A549 (cell line): ENCODE measurements around the gene RETREG1.

ENCODE experiments used
- CHD4 ChIP-seq: fragments of 200-600 bp; sonication (generic); IDR thresholded peaks from 2 replicates; pipeline ENCODE4 v1.6.1; 2016; ENCODE audit warnings: antibody characterized with exemption, mild to moderate bottlenecking, borderline replicate concordance
- ESRRA ChIP-seq: fragments of 150-350 bp; IDR thresholded peaks from 2 replicates; pipeline ENCODE4 v1.6.1; 2014; ENCODE audit warnings: mild to moderate bottlenecking, low read length, borderline replicate concordance
- JUN ChIP-seq, 2 experiments: fragments of >200 bp; sonication (Bioruptor Twin); formaldehyde crosslinking; IDR thresholded peaks; 2 replicates in 1 of 2; 3 replicates in 1 of 2; pipeline ENCODE4 v1.6.1; 2016 to 2017
- MAZ ChIP-seq: fragments of 150-350 bp; IDR thresholded peaks from 2 replicates; pipeline ENCODE4 v1.6.1; 2014; ENCODE audit warnings: antibody characterized with exemption, low read depth, low read length, borderline replicate concordance
- PHF8 ChIP-seq: fragments of 200-600 bp; sonication (generic); IDR thresholded peaks from 2 replicates; pipeline ENCODE4 v1.6.1; 2016; ENCODE audit warnings: low read depth, mild to moderate bottlenecking, antibody characterized with exemption, moderate library complexity, borderline replicate concordance
- POLR2A ChIP-seq: IDR thresholded peaks from 2 replicates; pipeline ENCODE4 v1.6.1; 2012; ENCODE audit warnings: mild to moderate bottlenecking, low read length
- RAD21 ChIP-seq, 2 experiments: fragments of >200 bp in 1 of 2; sonication (Bioruptor Twin) in 1 of 2; formaldehyde crosslinking in 1 of 2; IDR thresholded peaks in 1 of 2; conservative IDR thresholded peaks in 1 of 2; 2 replicates in 1 of 2; 3 replicates in 1 of 2; pipeline ENCODE4 v1.6.1; 2012 to 2018; ENCODE audit warnings: inconsistent platforms in 1 of 2
- ZC3H11A ChIP-seq: fragments of 450-650 bp; IDR thresholded peaks from 2 replicates; pipeline ENCODE4 v1.6.1; 2014; ENCODE audit warnings: antibody characterized with exemption, mild to moderate bottlenecking
- TF ChIP-seq, protein P1 (sequence below): fragments of 450-650 bp; IDR thresholded peaks from 2 replicates; pipeline ENCODE4 v1.6.1; 2014; ENCODE audit warnings: antibody characterized with exemption
- TF ChIP-seq, protein P2 (sequence below): fragments of >200 bp; sonication (Bioruptor Twin); formaldehyde crosslinking; IDR thresholded peaks from 3 replicates; pipeline ENCODE4 v1.5.1; 2016
- TF ChIP-seq, protein P3 (sequence below): fragments of 200-600 bp; sonication (generic); IDR thresholded peaks from 2 replicates; pipeline ENCODE4 v1.6.1; 2016; ENCODE audit warnings: antibody characterized with exemption, mild to moderate bottlenecking, moderate library complexity

DNA sequence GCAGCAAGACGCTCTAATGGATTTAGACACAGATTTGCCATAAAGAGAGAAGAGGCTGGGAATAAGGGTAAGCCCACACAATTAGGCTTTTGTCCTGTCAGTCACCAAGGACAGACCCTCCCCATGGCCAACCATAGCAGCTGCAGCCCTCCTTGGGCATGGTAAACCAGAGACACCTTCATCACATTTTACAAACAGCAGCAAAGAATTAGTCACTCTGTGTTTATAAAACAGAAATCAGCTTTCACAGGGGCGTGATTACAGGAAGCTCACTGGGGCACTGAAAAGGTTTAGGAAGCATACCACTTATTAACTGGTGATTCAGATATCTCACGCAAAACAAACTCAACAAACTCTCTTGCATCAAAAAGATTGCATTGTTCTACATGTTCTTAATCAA, 113.9 kb downstream of the RETREG1 start:
- TF ChIP-seq PHF8 (no peak), MAZ (no peak), JUN (IDR thresholded peaks at IDR 0.05) (no peak), RAD21 (conservative IDR thresholded peaks at IDR 0.05 in 1 of 2, IDR thresholded peaks at IDR 0.05 in 1 of 2) (no peak), POLR2A (no peak), ZC3H11A (no peak), CHD4 (no peak), ESRRA (no peak)
- TF ChIP-seq, protein P1, sequence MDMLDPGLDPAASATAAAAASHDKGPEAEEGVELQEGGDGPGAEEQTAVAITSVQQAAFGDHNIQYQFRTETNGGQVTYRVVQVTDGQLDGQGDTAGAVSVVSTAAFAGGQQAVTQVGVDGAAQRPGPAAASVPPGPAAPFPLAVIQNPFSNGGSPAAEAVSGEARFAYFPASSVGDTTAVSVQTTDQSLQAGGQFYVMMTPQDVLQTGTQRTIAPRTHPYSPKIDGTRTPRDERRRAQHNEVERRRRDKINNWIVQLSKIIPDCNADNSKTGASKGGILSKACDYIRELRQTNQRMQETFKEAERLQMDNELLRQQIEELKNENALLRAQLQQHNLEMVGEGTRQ = no peak
- TF ChIP-seq, protein P2, sequence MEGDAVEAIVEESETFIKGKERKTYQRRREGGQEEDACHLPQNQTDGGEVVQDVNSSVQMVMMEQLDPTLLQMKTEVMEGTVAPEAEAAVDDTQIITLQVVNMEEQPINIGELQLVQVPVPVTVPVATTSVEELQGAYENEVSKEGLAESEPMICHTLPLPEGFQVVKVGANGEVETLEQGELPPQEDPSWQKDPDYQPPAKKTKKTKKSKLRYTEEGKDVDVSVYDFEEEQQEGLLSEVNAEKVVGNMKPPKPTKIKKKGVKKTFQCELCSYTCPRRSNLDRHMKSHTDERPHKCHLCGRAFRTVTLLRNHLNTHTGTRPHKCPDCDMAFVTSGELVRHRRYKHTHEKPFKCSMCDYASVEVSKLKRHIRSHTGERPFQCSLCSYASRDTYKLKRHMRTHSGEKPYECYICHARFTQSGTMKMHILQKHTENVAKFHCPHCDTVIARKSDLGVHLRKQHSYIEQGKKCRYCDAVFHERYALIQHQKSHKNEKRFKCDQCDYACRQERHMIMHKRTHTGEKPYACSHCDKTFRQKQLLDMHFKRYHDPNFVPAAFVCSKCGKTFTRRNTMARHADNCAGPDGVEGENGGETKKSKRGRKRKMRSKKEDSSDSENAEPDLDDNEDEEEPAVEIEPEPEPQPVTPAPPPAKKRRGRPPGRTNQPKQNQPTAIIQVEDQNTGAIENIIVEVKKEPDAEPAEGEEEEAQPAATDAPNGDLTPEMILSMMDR = no peak
- TF ChIP-seq, protein P3, sequence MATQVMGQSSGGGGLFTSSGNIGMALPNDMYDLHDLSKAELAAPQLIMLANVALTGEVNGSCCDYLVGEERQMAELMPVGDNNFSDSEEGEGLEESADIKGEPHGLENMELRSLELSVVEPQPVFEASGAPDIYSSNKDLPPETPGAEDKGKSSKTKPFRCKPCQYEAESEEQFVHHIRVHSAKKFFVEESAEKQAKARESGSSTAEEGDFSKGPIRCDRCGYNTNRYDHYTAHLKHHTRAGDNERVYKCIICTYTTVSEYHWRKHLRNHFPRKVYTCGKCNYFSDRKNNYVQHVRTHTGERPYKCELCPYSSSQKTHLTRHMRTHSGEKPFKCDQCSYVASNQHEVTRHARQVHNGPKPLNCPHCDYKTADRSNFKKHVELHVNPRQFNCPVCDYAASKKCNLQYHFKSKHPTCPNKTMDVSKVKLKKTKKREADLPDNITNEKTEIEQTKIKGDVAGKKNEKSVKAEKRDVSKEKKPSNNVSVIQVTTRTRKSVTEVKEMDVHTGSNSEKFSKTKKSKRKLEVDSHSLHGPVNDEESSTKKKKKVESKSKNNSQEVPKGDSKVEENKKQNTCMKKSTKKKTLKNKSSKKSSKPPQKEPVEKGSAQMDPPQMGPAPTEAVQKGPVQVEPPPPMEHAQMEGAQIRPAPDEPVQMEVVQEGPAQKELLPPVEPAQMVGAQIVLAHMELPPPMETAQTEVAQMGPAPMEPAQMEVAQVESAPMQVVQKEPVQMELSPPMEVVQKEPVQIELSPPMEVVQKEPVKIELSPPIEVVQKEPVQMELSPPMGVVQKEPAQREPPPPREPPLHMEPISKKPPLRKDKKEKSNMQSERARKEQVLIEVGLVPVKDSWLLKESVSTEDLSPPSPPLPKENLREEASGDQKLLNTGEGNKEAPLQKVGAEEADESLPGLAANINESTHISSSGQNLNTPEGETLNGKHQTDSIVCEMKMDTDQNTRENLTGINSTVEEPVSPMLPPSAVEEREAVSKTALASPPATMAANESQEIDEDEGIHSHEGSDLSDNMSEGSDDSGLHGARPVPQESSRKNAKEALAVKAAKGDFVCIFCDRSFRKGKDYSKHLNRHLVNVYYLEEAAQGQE = no peak
